LNCAP (cell line): ENCODE results near the gene CAMK2G.

Experiments used
- CTCF ChIP-seq: fragments of 450-650 bp; IDR thresholded peaks from 2 replicates; pipeline ENCODE4 v1.5.1; 2017; ENCODE audit warnings: mild to moderate bottlenecking

CAMK2G gene

GRCh38 chr10:73874267-73875138 is at the start of gene CAMK2G:
CAMK2G (minus strand) TSS chr10:73874555; CDS start chr10:73874461, 94 bp downstream.
- TF ChIP-seq CTCF: no peak

- TF ChIP-seq CTCF: no peak
Observed at GRCh38 chr10:73922864-73923133, 48.4 kb upstream of the CAMK2G start.

- TF ChIP-seq CTCF: no peak
Observed at GRCh38 chr10:73922007-73922863, 47.9 kb upstream of the CAMK2G start.

- TF ChIP-seq CTCF: no peak
Observed at GRCh38 chr10:73920089-73920488, 45.7 kb upstream of the CAMK2G start.

- TF ChIP-seq CTCF: no peak
Observed at GRCh38 chr10:73917566-73918305, 43.4 kb upstream of the CAMK2G start.

- no peak for TF ChIP-seq CTCF
Observed at GRCh38 chr10:73916761-73917470, 42.6 kb upstream of the CAMK2G start.
